HG03457 (cell line): ENCODE measurements around the gene TGFB1.
"Not testable (repeated sequence)": the region's sequence is repeated elsewhere in the genome, so short reads cannot be mapped to it uniquely, and the experiment has no call there.

Source experiments
- ATAC-seq: cut with Tn5 transposase; IDR thresholded peaks from one replicate; pipeline ENCODE4 v1.9.1; 2021; ENCODE audit warnings: moderate number of reproducible peaks; ENCODE audit not compliant: unreplicated experiment

Gene TGFB1

DNA sequence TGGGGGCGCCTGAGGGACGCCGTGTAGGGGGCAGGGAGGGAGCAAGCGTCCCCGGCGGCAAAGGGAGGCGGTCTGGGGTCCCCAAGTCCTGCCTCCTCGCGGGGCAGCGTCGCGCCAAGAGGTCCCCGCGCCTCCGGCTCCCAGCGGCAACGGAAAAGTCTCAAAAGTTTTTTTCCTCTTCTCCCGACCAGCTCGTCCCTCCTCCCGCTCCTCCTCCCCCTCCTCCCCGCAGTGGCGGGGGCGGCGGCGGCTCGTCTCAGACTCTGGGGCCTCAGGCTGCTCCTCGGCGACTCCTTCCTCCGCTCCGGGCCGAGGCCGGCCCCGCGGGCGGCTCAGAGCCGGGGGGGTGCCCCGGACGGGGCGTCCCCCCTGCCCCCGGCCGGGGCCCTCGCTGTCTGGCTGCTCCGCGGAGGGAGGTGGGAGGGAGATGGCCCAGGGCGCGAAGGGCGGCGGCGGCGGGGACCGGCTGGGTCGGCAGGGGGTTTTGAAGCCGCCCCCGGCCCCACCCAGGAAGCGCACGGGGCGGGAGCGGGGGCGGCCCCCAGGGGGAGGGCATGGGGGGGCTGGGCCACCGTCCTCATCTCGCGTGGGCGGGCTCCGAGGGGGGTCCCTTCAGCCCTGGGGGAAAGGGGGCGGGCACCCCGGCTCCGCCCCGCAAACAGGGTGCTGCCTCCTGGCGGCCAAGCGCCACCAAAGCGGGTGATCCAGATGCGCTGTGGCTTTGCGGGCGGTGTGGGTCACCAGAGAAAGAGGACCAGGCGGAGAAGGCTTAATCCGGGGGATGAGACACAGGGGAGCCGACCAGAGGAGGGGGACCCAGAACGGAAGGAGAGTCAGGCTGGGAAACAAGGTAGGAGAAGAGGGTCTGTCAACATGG is at the start of gene TGFB1:
Gene TGFB1, minus strand, starts transcription at position 457 of the 877 bp plus-strand sequence. CDS start 878 bp downstream, outside the sequence.
- ATAC-seq: peak; percentile 33

DNA sequence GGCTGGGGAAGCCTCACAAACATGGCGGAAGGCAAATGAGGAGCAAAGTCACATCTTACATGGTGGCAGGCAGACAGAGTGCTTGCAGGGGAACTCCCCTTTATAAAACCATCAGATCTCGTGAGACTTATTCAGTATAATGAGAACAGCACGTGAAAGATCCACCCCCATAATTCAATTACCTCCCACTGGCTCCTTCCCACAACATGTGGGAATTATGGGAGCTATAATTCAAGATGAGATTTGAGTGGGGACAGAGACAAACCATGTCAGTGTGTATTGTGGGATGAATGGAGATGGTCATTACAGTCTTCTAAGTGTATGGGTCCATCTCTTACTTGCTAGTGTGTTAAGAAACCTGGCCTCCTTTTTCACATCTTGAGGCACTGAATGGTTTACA is 48.3 kb upstream of the TGFB1 start:
- no peak for ATAC-seq

- ATAC-seq: no peak
Observed at GRCh38 chr19:41401483-41401882, 47.8 kb upstream of the TGFB1 start.

DNA sequence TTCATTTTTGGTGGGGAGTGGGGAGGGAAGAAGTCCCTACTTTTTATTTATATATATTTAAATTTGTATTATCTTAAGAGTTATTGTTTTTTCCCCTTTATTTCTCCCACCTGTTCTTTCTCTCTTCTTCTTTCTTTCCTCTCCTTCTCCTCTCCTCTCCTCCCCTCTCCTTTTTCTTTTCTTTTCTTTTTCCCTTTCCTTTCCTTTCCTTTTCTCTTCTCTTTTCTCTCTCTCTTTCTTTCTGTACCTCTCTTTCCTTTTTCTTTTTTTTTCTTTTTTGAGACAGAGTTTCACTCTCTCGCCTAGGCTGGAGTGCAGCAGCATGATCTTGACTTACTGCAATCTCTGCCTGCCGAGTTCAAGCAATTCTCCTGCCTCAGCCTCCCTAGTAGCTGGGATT is 45.8 kb upstream of the TGFB1 start:
- no peak for ATAC-seq

DNA sequence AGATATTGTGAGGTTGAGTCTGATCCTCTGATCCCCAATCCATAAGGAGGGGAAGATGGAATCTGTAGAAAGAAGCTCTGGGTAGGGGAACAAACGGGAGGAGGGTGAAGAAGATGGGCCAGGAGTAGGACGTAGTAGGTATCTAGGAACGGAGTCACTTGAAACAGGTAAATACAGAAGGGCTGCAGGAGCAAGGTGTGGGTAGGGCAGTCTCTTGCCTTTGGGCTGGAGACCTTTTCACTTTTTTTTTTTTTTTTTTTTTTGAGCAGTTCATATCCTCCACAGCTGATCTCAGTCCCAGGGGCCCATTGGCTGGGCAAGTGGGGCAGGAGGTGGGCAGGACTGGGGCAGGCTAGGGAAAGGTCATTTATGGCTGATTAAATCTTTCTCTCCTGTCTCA is 45.4 kb upstream of the TGFB1 start:
- ATAC-seq: no peak

- no peak for ATAC-seq
Observed at GRCh38 chr19:41398598-41398997, 44.9 kb upstream of the TGFB1 start.

DNA sequence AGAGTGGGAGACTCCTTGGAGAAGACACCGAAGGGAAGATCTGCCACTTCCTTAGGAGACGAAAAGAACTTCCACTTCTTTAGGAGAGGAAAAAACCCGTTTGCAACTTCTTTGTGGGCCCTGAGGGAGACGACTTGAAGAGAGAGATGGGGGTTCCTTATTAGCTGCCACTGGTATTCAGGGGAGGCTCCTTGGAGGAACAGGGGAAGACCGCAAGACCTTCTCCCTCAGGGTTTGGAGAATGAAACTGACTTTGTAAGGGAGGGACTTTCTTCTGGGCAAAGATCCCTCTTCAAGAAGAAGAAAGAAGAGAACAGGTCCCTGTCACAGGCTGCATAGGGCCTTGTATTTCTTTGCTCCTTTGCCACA is 44.3 kb upstream of the TGFB1 start:
- no peak for ATAC-seq

DNA sequence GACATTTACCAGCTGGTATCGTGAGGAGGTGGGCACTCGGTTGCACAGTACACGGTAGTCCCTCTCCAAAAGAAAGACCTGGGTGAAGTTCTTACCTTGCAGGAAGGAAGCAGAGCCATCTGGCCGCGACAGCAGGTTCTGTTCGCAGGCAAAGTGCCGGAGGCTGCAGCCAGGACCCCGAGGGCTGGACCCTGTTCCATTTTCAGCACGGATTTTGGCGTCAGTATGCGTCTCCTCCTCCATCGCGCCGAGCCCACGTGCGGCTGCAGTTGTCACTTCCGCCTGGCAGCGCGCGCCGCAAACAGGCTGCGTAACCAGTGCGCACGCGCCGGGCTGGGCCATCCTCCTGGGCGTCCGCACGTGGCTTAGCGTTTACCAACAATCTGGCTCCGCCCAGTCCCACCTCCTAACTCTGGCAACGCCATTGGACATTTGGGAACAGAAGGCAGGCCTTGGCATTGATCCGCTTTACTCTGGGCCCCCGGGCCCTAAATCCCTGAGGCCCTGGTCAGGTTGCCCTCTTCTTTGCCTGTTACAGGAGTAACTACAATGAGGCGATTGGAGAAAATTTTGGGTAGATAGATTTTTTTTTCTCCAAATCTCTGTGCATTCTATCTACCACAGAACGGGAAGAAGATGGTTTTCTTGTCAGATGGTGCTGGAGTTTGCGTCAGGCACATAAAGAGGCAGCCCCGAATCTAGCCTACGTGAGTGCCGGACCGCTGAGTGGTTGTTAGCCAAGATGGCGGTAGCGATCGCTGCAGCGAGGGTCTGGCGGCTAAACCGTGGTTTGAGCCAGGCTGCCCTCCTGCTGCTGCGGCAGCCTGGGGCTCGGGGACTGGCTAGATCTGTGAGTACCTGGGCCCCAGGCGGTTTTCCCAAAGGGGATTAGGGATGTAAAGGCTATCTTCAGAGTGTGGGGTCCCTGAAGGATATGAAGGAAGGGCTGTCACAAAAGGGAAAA is 43.6 kb upstream of the TGFB1 start, which contains the start of the genes BCKDHA and EXOSC5:
Gene BCKDHA, plus strand, starts transcription at position 733 of the 964 bp plus-strand sequence. Its CDS starts 10 bp downstream, at position 743.
Gene EXOSC5, minus strand, starts transcription at position 274 of the 964 bp plus-strand sequence. Its CDS starts 31 bp downstream, at position 243.
- ATAC-seq: peak; percentile 64

GRCh38 chr19:41395355-41395754 is 41.6 kb upstream of the TGFB1 start:
- ATAC-seq: no peak

GRCh38 chr19:41392775-41393174 is 39.1 kb upstream of the TGFB1 start:
- ATAC-seq: no peak

- no peak for ATAC-seq
Observed at GRCh38 chr19:41391618-41392017, 37.9 kb upstream of the TGFB1 start.

DNA sequence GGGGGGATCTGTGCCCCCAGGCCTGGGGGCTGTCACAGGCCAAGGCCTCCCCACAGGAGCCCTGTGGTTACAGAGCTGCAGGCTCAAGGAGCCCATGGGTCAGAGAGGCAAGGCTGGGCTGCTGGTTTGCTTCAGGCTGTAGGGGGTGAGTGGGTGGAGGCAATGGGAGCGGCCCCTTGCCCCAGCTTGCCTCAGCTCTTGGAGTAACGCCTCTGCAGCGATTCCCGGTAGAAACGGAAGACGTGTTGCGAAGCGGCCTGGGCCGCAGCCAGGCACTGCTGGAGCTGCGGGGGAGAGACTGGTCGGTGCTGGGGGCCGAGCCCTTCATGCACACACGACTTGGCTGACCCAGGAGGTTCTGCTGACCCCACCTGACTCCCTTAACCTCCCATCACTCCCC is 32.7 kb upstream of the TGFB1 start:
- ATAC-seq: no peak

DNA sequence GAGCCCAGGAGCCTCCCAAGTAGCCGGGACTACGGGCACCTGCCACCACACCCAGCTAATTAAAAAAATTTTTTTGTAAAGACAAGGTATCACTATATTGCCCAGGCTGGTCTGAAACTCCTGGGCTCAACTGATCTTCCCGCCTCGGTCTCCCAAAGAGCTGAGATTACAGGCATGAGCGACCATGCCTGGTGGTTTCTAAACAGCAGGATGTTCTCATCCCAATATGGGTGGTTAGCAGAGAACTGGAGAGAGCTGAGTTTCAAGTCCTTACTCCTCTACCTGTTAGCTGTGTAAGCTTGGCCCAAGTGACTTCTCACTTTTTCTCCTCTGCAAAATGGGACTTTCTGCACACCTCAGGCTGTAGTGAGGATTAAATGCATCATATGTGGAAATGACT is 30.6 kb upstream of the TGFB1 start:
- no peak for ATAC-seq

DNA sequence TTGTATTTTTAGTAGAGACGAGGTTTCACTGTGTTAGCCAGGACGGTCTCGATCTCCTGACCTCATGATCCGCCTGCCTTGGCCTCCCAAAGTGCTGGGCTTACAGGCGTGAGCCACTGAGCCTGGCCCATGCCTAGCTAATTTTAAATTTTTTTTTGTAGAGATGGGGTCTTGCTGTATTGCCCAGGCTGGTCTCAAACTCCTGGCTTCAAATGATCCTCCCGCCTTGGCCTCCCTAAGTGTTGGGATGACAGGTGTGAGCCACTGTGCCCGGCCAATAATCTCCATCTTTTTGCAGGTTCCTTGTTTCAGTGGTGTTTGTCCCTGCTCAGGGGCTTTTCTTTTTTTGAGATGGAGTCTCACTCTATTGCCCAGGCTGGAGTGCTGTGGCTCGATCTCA is 27.8 kb upstream of the TGFB1 start:
- not testable (repeated sequence) for ATAC-seq

DNA sequence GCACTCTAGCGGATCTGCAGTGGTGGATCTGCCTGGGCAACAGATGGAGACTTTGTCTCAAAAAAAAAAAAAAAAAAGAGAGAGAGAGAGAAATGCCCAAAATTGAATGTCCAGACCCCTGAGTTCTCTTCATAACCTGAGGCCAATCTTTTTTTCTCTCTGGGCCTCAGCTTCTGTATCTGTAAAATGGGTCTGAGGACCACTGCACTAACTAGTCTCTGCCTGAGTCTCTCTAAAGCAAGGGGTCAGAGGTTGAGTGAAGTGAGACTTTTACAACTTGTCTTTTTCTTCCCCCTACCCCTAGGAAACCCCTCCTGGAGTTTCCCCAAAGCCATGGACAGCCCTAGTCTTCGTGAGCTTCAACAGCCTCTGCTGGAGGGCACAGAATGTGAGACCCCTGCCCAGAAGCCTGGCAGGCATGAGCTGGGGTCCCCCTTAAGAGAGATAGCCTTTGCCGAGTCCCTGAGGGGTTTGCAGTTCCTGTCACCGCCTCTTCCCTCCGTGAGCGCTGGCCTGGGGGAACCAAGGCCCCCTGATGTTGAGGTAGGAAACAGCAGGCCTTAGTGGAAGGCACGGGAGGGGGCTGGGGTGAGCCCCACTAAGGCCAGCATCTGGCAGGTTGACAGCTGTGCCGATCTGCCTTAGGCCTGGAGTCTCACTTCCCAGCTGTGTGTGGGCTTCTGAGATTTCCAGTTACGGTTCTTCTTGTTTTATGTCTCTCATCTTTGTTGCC is 24.4 kb upstream of the TGFB1 start:
- no peak for ATAC-seq

GRCh38 chr19:41376998-41377365 is 23.3 kb upstream of the TGFB1 start:
- ATAC-seq: no peak

DNA sequence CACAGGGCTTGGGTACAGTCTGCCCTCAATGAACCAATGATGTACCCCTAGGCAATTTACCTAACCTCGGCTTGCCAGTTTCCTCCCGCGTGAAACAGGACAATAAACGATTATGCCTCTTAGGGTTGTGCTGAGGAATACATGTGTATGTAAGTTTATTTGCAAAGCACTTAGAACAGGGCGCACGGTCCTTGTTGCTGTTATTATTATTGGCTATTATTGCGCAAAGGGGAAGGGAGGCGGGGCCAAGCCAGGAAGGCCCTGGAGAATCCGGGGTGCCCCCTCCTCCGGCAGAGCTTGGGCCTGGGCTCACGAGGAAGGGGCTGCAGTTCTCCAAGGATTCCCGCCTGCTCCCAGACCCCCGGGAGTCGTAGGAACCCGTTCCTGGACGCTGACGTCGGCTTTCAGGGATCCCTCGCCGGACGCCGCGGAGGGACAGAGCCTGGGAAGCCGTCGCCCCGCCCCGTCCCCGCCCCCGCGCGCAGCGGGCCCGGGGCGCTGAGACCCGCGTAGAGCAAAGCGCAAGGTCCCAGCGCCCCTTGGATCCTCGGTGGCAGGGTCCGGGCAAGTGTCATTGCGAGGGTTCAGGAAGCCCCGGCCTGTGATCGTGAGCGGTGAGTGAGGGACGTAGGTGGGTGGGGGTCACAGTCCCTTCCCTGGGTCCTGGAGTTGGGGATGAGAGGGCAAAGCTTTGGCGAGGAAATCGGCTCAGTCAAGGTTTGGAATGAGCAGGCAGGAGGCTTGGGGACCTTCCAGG is 22.7 kb upstream of the TGFB1 start, which contains the start of gene TMEM91:
Gene TMEM91, plus strand, starts transcription at position 293 of the 757 bp plus-strand sequence. CDS start 1,777 bp downstream, outside the sequence.
- no peak for ATAC-seq

DNA sequence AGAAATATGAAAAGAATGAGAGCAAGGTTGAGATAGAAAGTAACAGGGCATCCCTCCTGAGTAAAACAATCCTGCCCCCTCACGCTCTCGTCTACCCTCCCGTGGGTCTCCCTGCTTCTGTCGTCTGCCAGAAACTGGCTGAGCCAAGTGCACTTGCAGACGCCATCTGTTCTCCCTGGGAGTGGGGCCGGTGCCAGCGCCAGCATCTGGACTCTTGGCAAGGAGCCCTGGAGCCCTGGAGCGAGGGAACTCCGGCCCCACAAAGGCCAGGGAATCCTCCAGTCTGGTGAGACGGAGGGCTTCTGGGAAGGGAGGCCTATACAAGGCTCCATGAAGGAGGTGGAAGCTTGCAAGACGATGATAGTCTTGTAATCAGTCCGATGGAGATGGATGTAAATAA is 20.3 kb upstream of the TGFB1 start:
- no peak for ATAC-seq

DNA sequence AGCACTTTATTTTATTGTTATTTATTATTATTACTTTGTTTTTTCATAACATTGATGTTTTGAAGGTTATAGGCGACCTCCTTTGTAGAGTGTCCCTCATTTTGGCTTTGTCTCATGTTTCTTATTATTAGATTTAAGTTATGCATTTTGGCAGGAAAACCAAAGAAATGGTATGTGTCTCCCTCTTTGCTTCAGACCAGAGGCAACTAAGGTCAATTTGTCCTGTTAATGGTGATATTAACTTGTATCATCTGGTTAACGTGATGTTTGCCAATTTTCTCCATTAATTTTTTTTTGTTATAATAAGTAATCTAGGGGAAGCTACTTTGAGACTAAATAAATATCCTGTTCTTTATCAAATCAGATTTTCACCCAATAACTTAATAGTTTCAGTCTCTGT is 18.8 kb upstream of the TGFB1 start:
- ATAC-seq: no peak

DNA sequence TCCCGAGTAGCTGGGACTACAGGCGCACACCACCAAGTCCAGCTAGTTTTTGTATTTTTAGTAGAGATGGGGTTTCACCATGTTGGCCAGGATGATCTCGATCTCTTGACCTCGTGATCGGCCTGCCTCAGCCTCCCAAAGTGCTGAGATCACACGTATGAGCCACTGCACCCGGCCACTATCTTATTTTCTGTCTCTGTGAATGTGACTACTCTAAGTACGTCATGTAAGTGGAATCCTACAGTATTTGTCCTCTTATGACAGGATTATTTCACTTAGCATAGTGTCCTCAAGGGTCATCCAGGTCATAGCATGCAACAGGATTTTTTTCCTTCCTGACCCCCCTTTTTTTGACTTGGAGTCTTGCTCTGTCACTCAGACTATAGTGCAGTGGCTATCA is 17.8 kb upstream of the TGFB1 start:
- no peak for ATAC-seq
